CD4-positive, alpha-beta T cell treated with Interleukin-10 for 1 hour (primary cell): ENCODE data around the gene ATP9B.
"Not testable (repeated sequence)": the region's sequence is repeated elsewhere in the genome, so short reads cannot be mapped to it uniquely, and the experiment has no call there.

Source experiments
- DNase-seq: peaks from one replicate; pipeline ENCODE4 v3.0.0-alpha.2; 2020

ATP9B gene

DNA sequence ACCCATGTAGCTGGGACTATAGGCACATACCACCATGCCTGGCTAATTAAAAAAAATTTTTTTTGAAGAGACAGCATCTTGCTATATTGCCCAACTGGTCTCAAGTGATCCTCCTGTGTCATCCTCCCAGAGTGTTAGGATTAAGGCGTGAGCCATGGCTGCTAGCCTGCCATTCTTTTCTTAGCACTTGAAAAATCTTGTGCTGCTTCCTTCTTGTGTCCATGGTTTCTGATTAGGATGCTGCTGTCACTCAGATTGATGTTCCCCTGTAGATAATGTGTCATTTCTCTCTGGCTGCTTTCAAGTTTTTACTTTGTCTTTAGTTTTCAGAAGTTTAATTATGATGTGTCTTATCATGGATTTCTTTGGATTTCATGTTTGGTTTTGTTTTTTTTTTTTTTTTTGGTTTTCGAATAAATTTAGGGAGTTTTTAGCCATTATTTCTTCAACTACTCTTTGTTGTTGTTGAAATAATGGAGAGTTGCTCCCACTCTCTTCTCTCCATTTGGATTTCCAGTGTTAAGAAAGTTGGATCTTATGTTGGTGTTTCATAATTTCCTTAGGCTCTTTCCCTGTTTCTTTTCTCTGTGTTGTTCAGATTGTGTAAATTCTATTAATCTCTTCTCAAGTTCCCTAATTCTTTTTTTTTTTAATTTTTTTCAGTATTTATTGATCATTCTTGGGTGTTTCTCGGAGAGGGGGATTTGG, 2.5 kb downstream of the ATP9B start:
- no peak for DNase-seq

GRCh38 chr18:79072655-79073054, 3.5 kb downstream of the ATP9B start:
- not testable (repeated sequence) for DNase-seq

DNA sequence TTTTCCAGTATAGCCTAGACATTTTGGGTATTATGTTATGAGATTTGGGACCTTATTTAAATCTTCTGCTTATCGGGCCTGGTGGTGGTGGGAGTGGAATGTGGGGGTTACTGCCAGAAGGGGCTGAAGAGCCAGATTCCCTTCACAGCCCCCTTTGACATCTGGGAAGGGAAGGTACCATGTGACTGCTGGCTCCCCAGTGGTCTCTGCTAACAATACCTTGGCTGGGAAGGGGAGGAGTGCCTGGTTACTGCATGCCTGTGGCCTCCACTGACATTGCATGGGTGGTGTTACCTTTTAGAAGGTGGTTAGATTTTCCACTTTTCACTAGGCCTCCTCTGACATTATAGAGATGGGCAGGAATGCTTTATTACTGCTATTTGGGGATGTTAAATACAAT, 8.0 kb downstream of the ATP9B start:
- no peak for DNase-seq

- not testable (repeated sequence) for DNase-seq
Measured at GRCh38 chr18:79078791-79079190, 9.6 kb downstream of the ATP9B start.

- no peak for DNase-seq
Measured at GRCh38 chr18:79092874-79093273, 23.7 kb downstream of the ATP9B start.

- no peak for DNase-seq
Measured at GRCh38 chr18:79093986-79094385, 24.8 kb downstream of the ATP9B start.

DNA sequence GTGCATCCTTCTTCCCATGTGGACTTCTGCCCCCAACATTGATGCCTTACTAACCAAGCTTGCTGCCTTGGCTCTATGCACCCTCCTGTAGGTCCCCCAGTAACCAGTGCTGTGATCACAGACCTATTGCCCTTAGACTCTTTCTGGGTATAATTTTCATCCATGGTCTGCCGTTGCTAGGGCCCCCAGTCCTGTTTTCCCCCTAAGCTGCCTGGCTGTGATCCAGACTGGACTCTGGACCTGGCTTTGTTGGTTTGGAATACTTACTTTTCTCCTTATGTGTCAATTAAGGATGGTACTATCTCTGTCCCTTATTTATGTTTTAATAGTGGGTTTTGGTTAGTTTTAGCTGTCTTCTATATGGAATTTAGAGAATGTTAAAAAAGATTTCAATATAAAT, 26.0 kb downstream of the ATP9B start:
- no peak for DNase-seq

- no peak for DNase-seq
Measured at GRCh38 chr18:79100944-79101343, 31.8 kb downstream of the ATP9B start.

GRCh38 chr18:79102886-79103285, 33.7 kb downstream of the ATP9B start:
- no peak for DNase-seq

- DNase-seq: no peak
Measured at GRCh38 chr18:79104137-79104536, 34.9 kb downstream of the ATP9B start.

GRCh38 chr18:79105455-79105854, 36.3 kb downstream of the ATP9B start:
- no peak for DNase-seq

- no peak for DNase-seq
Measured at GRCh38 chr18:79106084-79106483, 36.9 kb downstream of the ATP9B start.

DNA sequence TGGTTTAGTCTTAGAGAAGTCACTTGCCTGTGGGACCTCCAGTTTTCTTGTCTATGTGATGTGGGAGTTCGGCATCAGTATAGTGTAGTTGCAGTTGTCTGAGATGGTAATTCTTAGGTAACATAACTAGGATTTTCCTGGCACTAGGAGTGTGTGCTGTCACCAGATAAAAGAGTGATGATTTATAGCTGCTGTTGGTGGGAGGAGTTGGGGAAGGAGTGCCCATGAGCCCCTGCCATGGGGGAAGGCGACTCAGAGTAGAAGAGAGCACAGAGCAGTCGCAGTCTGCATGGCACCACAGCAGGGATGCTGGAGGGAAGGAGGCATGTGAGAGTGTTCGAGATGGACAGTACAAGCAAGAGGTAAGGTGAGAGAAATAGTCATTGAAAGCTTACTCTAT, 38.7 kb downstream of the ATP9B start:
- no peak for DNase-seq

DNA sequence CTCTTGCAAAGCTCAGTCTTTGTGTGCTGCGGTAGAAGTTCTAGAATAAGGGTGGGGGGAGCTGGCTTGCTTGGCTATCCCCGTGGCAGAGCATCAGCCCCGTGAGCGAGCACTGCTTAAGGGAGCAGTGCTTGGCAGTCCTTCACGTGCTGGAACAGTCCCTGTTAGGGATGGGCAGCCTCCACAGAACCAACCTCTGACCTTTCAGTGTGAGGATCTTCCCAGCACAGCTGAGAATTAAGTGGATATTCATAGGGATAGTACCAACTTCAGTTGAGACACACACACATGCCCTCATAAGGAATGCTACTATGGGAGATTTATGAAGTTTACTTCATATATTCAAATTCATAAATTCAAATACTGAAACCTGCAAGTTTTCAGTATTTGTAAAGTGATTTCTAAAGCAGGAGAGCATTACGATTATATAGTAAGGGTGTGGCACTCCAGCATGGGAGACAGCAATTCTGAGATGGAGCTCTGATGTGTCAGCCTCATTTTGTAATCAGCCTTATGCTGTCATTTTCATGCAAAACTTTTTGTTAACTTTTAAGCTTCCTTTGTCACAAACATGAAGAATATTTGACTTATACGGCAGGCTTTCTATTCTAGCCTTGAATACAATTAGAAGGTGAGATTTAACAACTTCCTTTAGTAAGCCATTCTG, 39.5 kb downstream of the ATP9B start:
- no peak for DNase-seq

GRCh38 chr18:79111483-79111882, 42.3 kb downstream of the ATP9B start:
- no peak for DNase-seq

- no peak for DNase-seq
Measured at GRCh38 chr18:79117385-79117784, 48.2 kb downstream of the ATP9B start.

DNA sequence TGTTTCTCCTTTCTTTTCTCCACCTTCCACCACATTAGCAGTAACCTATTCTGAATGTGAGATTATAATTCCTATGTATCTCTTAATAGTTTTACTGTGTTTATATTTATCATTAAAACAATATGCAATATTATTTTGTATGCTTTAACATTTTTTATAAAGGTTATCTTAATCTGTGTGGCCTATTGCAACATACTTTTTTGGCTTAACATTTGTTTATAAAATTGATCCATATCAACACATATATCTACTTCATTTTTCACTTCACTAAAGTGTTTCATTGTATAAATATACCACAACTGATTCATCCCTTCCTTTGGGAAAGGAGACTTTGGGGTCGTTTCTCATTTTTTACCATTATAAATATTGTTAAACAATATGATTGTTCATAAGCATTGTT, 48.6 kb downstream of the ATP9B start:
- DNase-seq: no peak

- no peak for DNase-seq
Measured at GRCh38 chr18:79118797-79119196, 49.6 kb downstream of the ATP9B start.

- no peak for DNase-seq
Measured at GRCh38 chr18:79121746-79122474, 52.7 kb downstream of the ATP9B start.

DNA sequence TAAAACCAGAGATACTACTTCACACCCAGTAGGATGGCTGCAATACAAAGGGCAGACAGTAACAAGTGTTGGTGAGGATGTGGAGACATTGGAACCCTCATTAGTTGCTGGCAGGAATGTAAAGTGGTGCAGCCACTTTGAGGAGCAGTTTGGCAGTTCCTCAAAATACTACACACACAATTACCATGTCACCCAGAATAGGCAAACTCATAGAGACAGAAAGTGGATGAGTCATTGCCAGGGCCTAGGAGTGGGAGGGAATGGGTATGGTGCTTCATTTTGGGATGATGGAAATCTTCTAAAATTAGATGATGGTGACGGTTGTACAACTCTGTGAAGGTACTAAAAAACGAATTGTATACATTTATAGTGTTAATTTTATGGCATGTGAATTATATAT, 54.8 kb downstream of the ATP9B start:
- no peak for DNase-seq

- DNase-seq: no peak
Measured at GRCh38 chr18:79129120-79129519, 59.9 kb downstream of the ATP9B start.

DNA sequence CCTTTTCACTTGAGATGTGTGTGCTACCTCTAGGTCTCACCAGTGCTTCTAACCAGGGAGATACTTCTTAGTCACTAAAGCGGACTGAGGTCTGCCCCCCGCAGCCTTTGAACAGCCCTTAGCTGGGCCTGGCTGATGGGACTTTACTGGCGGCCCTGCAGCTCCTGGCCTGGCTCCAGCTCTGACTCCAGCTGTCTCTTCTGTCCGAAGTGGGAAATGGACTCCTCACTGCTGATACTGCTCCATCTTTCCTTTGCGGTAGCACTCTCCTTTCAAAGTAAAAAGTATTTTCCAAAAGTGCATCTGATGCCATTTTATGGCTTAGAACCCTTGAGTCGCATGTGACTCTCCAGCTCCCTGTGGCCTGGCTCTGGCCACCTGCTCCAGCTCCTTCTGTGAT, 64.5 kb downstream of the ATP9B start:
- DNase-seq: no peak

- no peak for DNase-seq
Measured at GRCh38 chr18:79135924-79136323, 66.7 kb downstream of the ATP9B start.

DNA sequence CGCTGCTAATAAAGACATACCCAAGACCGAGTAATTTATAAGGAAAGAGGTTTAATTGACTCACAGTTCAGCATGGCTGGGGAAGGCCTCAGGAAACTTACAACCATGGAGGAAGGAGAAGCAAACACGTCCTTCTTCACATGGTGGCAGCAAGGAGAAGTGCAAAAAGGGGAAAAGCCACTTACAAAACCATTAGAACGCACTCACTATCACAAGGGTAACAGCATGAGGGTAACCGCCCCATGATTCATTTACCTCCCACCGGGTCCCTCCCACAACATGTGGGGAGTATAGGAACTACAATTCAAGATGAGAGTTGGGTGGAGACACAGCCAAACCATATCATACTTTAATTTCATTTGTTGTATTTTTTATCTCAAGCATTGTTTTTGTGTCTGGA, 67.5 kb downstream of the ATP9B start:
- no peak for DNase-seq
